Astrocyte (in vitro differentiated cells and primary cell): ENCODE measurements around the gene DGKH. TPM values are rescaled to one million over a fixed set of nuclear protein-coding genes. Genes with fewer than 3 reads are reported as not detected.

Source experiments
- DNase-seq: peaks from one replicate; pipeline ENCODE4 v3.0.0-alpha.2; 2010; ENCODE audit warnings: low read depth
- FAIRE-seq: peaks from 2 replicates; lab custom pipeline; 2011; peaks lifted over from hg19 to GRCh38; lab: Jason Lieb, UNC
- H2AFZ ChIP-seq: 2 replicates; pipeline ENCODE4 v1.6.0; 2012; ENCODE audit warnings: low read depth, low read length, inconsistent platforms
- H3K27ac ChIP-seq: 2 replicates; pipeline ENCODE4 v1.5.1; 2011; ENCODE audit warnings: low read depth, low read length, inconsistent platforms
- H3K27me3 ChIP-seq: 2 replicates; pipeline ENCODE4 v1.6.0; 2011; ENCODE audit warnings: low read length, inconsistent platforms; ENCODE audit not compliant: insufficient read depth
- H3K36me3 ChIP-seq: 2 replicates; pipeline ENCODE4 v1.5.1; 2011; ENCODE audit warnings: low read length, inconsistent platforms; ENCODE audit not compliant: insufficient read depth
- H3K4me1 ChIP-seq: 2 replicates; pipeline ENCODE4 v1.5.1; 2011; ENCODE audit warnings: low read length, inconsistent platforms; ENCODE audit not compliant: insufficient read depth
- H3K4me2 ChIP-seq: 2 replicates; pipeline ENCODE4 v1.6.0; 2012; ENCODE audit warnings: low read length, inconsistent platforms
- H3K4me3 ChIP-seq: 2 replicates; pipeline ENCODE4 v1.5.1; 2011; ENCODE audit warnings: low read depth, mild to moderate bottlenecking, low read length, inconsistent platforms; ENCODE audit not compliant: insufficient read depth
- H3K79me2 ChIP-seq: 2 replicates; pipeline ENCODE4 v1.6.0; 2012; ENCODE audit warnings: mild to moderate bottlenecking, low read length, inconsistent platforms; ENCODE audit not compliant: insufficient read depth
- H3K9ac ChIP-seq: 2 replicates; pipeline ENCODE4 v1.6.0; 2012; ENCODE audit warnings: mild to moderate bottlenecking, low read length, inconsistent platforms
- H3K9me3 ChIP-seq: 2 replicates; pipeline ENCODE4 v1.5.1; 2012; ENCODE audit warnings: low read depth, mild to moderate bottlenecking, low read length, inconsistent platforms; ENCODE audit not compliant: insufficient read depth
- H4K20me1 ChIP-seq: 2 replicates; pipeline ENCODE4 v1.6.0; 2012; ENCODE audit warnings: low read length, inconsistent platforms; ENCODE audit not compliant: insufficient read depth
- H3K27ac Mint-ChIP-seq: one replicate; pipeline ENCODE4 v1.8.0; 2021; ENCODE audit warnings: mild to moderate bottlenecking, mixed read lengths; ENCODE audit not compliant: unreplicated experiment
- H3K27me3 Mint-ChIP-seq: one replicate; pipeline ENCODE4 v1.8.0; 2021; ENCODE audit warnings: low read depth, mixed read lengths; ENCODE audit not compliant: unreplicated experiment
- H3K36me3 Mint-ChIP-seq: one replicate; pipeline ENCODE4 v1.8.0; 2021; ENCODE audit warnings: low read depth, mixed read lengths; ENCODE audit not compliant: unreplicated experiment
- H3K4me1 Mint-ChIP-seq: one replicate; pipeline ENCODE4 v1.8.0; 2021; ENCODE audit warnings: low read depth, mixed read lengths; ENCODE audit not compliant: unreplicated experiment
- H3K4me3 Mint-ChIP-seq: one replicate; pipeline ENCODE4 v1.8.0; 2021; ENCODE audit warnings: mild to moderate bottlenecking, moderate library complexity, mixed read lengths; ENCODE audit not compliant: unreplicated experiment
- H3K9me3 Mint-ChIP-seq: one replicate; pipeline ENCODE4 v1.8.0; 2021; ENCODE audit warnings: mild to moderate bottlenecking, mixed read lengths; ENCODE audit not compliant: unreplicated experiment
- CTCF ChIP-seq: IDR thresholded peaks from 2 replicates; pipeline ENCODE4 v1.5.1; 2011; ENCODE audit warnings: low read depth, mild to moderate bottlenecking, inconsistent platforms, low read length, moderate library complexity; ENCODE audit not compliant: insufficient read depth
- EZH2 ChIP-seq: IDR thresholded peaks from 2 replicates; pipeline ENCODE4 v1.6.1; 2012; ENCODE audit warnings: mild to moderate bottlenecking, low read length, inconsistent platforms; ENCODE audit not compliant: insufficient read depth
- total RNA-seq: library from RNA; stranded (reverse); gene quantifications from 2 replicates; pipeline ENCODE4 v1.2.1, GENCODE V29; 2021

DGKH gene
- total RNA-seq, 1 donor from 2014 or later = 16.4 TPM

GRCh38 chr13:42219876-42220275 lies 171.4 kb downstream of the DGKH start:
- H3K27ac Mint-ChIP-seq = no peak overlapping the region
- H2AFZ ChIP-seq = no peak overlapping the region
- no peak overlapping the region for H3K4me2 ChIP-seq
- DNase-seq (no peak), FAIRE-seq (no peak)
- no peaks in the 10 kb centered on the region for H3K4me1 ChIP-seq
- H3K4me3 Mint-ChIP-seq = no peak overlapping the region
- no peaks in the 10 kb centered on the region for H3K79me2 ChIP-seq
- H4K20me1 ChIP-seq = no peaks in the 10 kb centered on the region
- H3K36me3 ChIP-seq = peaks cover 32% of the 10 kb centered on the region
- no peak for TF ChIP-seq EZH2
- TF ChIP-seq CTCF = no peak
- H3K4me1 Mint-ChIP-seq = no peaks in the 10 kb centered on the region
- H3K27me3 Mint-ChIP-seq = no peaks in the 10 kb centered on the region
- no peak overlapping the region for H3K27ac ChIP-seq
- H3K9me3 Mint-ChIP-seq = no peaks in the 10 kb centered on the region
- H3K9ac ChIP-seq = no peak overlapping the region
- no peaks in the 10 kb centered on the region for H3K9me3 ChIP-seq
- no peak overlapping the region for H3K4me3 ChIP-seq
- H3K36me3 Mint-ChIP-seq = peaks cover 2% of the 10 kb centered on the region
- no peaks in the 10 kb centered on the region for H3K27me3 ChIP-seq

- H3K9me3 ChIP-seq = no peaks in the 10 kb centered on the region
- no peak overlapping the region for H3K27ac ChIP-seq
- no peaks in the 10 kb centered on the region for H3K79me2 ChIP-seq
- TF ChIP-seq EZH2 (no peak), CTCF (no peak)
- Mint-ChIP-seq H3K9me3 (no peaks in the 10 kb centered on the region), H3K36me3 (peaks cover 12% of the 10 kb centered on the region), H3K4me1 (no peaks in the 10 kb centered on the region), H3K27me3 (no peaks in the 10 kb centered on the region), H3K4me3 (no peak overlapping the region), H3K27ac (no peak overlapping the region)
- FAIRE-seq (no peak), DNase-seq (no peak)
- H3K9ac ChIP-seq = no peak overlapping the region
- H4K20me1 ChIP-seq = no peaks in the 10 kb centered on the region
- no peak overlapping the region for H3K4me2 ChIP-seq
- no peak overlapping the region for H2AFZ ChIP-seq
- H3K4me1 ChIP-seq = no peaks in the 10 kb centered on the region
- H3K4me3 ChIP-seq = no peak overlapping the region
- H3K36me3 ChIP-seq = peaks cover 32% of the 10 kb centered on the region
- no peaks in the 10 kb centered on the region for H3K27me3 ChIP-seq
Measured at GRCh38 chr13:42221121-42221765, 172.8 kb downstream of the DGKH start.

DNA sequence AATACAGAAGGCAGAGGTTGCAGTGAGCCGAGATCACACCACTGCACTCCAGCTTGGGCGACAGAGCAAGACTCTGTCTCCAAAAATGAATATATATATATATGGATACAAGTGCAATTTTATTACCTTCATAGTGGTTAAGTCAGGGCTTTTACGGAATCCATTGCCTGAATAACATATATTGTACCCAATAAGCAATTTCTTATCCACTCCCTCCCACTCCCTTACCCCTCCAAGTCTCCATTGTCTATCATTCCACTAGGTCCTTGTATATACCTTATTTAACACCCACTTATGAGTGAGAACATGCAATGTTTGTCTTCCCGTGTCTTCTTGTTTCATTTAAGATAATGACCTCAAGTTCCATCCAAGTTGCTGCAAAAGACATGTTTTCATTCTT lies 175.2 kb downstream of the DGKH start:
- Histone ChIP-seq H3K9ac (no peak overlapping the region), H2AFZ (no peak overlapping the region), H3K9me3 (no peaks in the 10 kb centered on the region), H3K36me3 (peaks cover 29% of the 10 kb centered on the region), H3K27ac (no peak overlapping the region), H3K4me1 (no peaks in the 10 kb centered on the region), H3K27me3 (no peaks in the 10 kb centered on the region), H3K4me2 (no peak overlapping the region), H3K4me3 (no peak overlapping the region), H3K79me2 (no peaks in the 10 kb centered on the region), H4K20me1 (no peaks in the 10 kb centered on the region)
- Mint-ChIP-seq H3K9me3 (no peaks in the 10 kb centered on the region), H3K27me3 (no peaks in the 10 kb centered on the region), H3K4me3 (no peak overlapping the region), H3K4me1 (no peaks in the 10 kb centered on the region), H3K36me3 (peaks cover 12% of the 10 kb centered on the region), H3K27ac (no peak overlapping the region)
- DNase-seq (no peak), FAIRE-seq (no peak)
- TF ChIP-seq CTCF (no peak), EZH2 (no peak)
